GM12878 (cell line): ENCODE measurements around the gene ABHD2. TPM values are rescaled to one million over a fixed set of nuclear protein-coding genes. Genes with fewer than 3 reads are reported as not detected.

Experiments used
- ATAC-seq: fragments of 200-7000 bp; cut with Tn5 transposase; 3 replicates; pipeline ENCODE4 v1.9.1; 2020; ENCODE audit warnings: mild to moderate bottlenecking, moderate library complexity
- BruUV-seq: library from RNA; stranded (reverse); fragments of 400-500 nt; replicated peaks from 2 replicates; lab custom pipeline; 2021; lab: Mats Ljungman, UMichigan
- CTCF ChIA-PET: fragments of 300-600 bp; sonication (Branson Sonifier 250); formaldehyde crosslinking; extraction: SDS; loops from one replicate; lab custom pipeline; 2021; ENCODE audit warnings: inconsistent platforms; lab: Yijun Ruan, JAX
- POLR2A ChIA-PET: fragments of 350-600 bp; formaldehyde crosslinking; extraction: SDS; loops from one replicate; lab custom pipeline; 2021; ENCODE audit warnings: inconsistent platforms; lab: Charles Lee
- RAD21 ChIA-PET: fragments of 300-600 bp; sonication (Branson Sonifier 250); formaldehyde crosslinking; loops from one replicate; lab custom pipeline; 2023; ENCODE audit warnings: antibody characterized with exemption; ENCODE audit not compliant: unreplicated experiment; lab: Charles Lee
- SMC1A ChIA-PET: fragments of 300-600 bp; sonication (Branson Sonifier 250); formaldehyde crosslinking; loops from one replicate; lab custom pipeline; 2023; ENCODE audit not compliant: unreplicated experiment, uncharacterized antibody; lab: Charles Lee
- DNase-seq: peaks from one replicate; pipeline ENCODE4 v3.0.0-alpha.2; 2011; ENCODE audit warnings: low read depth, low spot score
- FAIRE-seq: peaks from 3 replicates; lab custom pipeline; 2011; peaks lifted over from hg19 to GRCh38; lab: Jason Lieb, UNC
- H2AFZ ChIP-seq: 2 replicates; pipeline ENCODE4 v1.6.0; 2011; ENCODE audit warnings: low read depth, low read length, control low read depth; ENCODE audit not compliant: control insufficient read depth
- H3K27ac ChIP-seq: 2 replicates; pipeline ENCODE4 v1.5.1; 2011; ENCODE audit warnings: control low read depth; ENCODE audit not compliant: control insufficient read depth, insufficient read depth
- H3K27me3 ChIP-seq, 2 experiments: replicated peaks in 1 of 2; 2 replicates each; pipeline versions ENCODE4 v1.6.0 to v1.6.1; 2011; ENCODE audit warnings: low read length in 1 of 2; ENCODE audit not compliant: control insufficient read depth in 2 of 2, insufficient read depth in 2 of 2
- H3K36me3 ChIP-seq, 2 experiments: 2 replicates each; pipeline ENCODE4 v1.5.1; 2011; ENCODE audit warnings: low read length in 1 of 2; ENCODE audit not compliant: control insufficient read depth in 2 of 2, insufficient read depth in 2 of 2
- H3K4me1 ChIP-seq: 2 replicates; pipeline ENCODE4 v1.6.1; 2011; ENCODE audit warnings: mild to moderate bottlenecking, low read length, moderate library complexity, mixed read lengths; ENCODE audit not compliant: control insufficient read depth, insufficient read depth
- H3K4me2 ChIP-seq: 2 replicates; pipeline ENCODE4 v1.6.0; 2011; ENCODE audit warnings: control low read depth; ENCODE audit not compliant: control insufficient read depth, insufficient read depth
- H3K4me3 ChIP-seq: fragments of 200-600 bp; sonication (generic); 2 replicates; pipeline ENCODE4 v1.5.1; 2016
- H3K79me2 ChIP-seq: 2 replicates; pipeline ENCODE4 v1.6.0; 2011; ENCODE audit warnings: low read length; ENCODE audit not compliant: control insufficient read depth, insufficient read depth
- H3K9ac ChIP-seq: 2 replicates; pipeline ENCODE4 v1.8.0; 2011; ENCODE audit warnings: low read length, control low read depth, mixed read lengths; ENCODE audit not compliant: control insufficient read depth, insufficient read depth
- H3K9me3 ChIP-seq: replicated peaks from 3 replicates; pipeline ENCODE4 v1.5.1; 2011; ENCODE audit warnings: mild to moderate bottlenecking, low read length; ENCODE audit not compliant: control insufficient read depth, insufficient read depth
- H4K20me1 ChIP-seq: 2 replicates; pipeline ENCODE4 v1.6.0; 2011; ENCODE audit not compliant: control insufficient read depth, insufficient read depth
- BMI1 ChIP-seq: fragments of 450-650 bp; IDR thresholded peaks from 2 replicates; pipeline ENCODE4 v1.6.1; 2016; ENCODE audit warnings: mild to moderate bottlenecking, moderate library complexity, borderline replicate concordance
- CREM ChIP-seq: IDR thresholded peaks from 2 replicates; pipeline ENCODE4 v1.6.1; 2014; ENCODE audit warnings: antibody characterized with exemption, low read depth
- HCFC1 ChIP-seq: fragments of 150-350 bp; IDR thresholded peaks from 2 replicates; pipeline ENCODE4 v1.6.1; 2014; ENCODE audit warnings: low read length
- RAD21 ChIP-seq: IDR thresholded peaks from 2 replicates; pipeline ENCODE4 v1.6.1; 2011; ENCODE audit warnings: mild to moderate bottlenecking, low read depth, low read length, moderate library complexity; ENCODE audit not compliant: insufficient read depth
- RELA ChIP-seq: fragments of 450-650 bp; IDR thresholded peaks from 2 replicates; pipeline ENCODE4 v1.8.0; 2014; ENCODE audit warnings: borderline replicate concordance; ENCODE audit not compliant: partially characterized antibody
- SMC3 ChIP-seq: IDR thresholded peaks from 2 replicates; pipeline ENCODE4 v1.6.1; 2011; ENCODE audit warnings: low read length, improper control_type of control experiment, borderline replicate concordance
- ZNF274 ChIP-seq: IDR thresholded peaks from one replicate; pipeline ENCODE4 v1.8.0; 2011; ENCODE audit not compliant: insufficient read length, insufficient read depth
- whole genome bisulfite sequencing: methylation state at CpG from one replicate; pipeline ENCODE4 v1.1.6; 2016; ENCODE audit warnings: low lambda C conversion rate; ENCODE audit not compliant: insufficient replicate concordance, insufficient coverage; ENCODE audit errors: missing lambda C conversion rate; 5-methylcytosine and 5-hydroxymethylcytosine counted together
- in situ Hi-C: fragments of 300-500 bp; cut with MboI; formaldehyde crosslinking; loops from 9 replicates; pipeline ENCODE4 v1.14.3; 2018; ENCODE audit warnings: mixed read lengths
- intact Hi-C: fragments of 100-400 bp; cut with micrococcal nuclease; formaldehyde crosslinking; loops from one replicate; pipeline ENCODE4 v1.14.2; 2022; ENCODE audit not compliant: unreplicated experiment
- polyA plus RNA-seq, 11 experiments: library from polyadenylated mRNA; depleted of rRNA in 4 of 11; unstranded in 6 of 11; stranded (reverse) in 5 of 11; fragments of >200 nt; fragmentation: Nextera tagmentation in 4 of 11; fragmentation: Illumina TruSeq in 1 of 11; extraction: Ambion mirVana in 4 of 11; extraction: Trizol in 1 of 11; gene quantifications; 1 replicate in 1 of 11; 2 replicates in 10 of 11; pipeline versions ENCODE4 v1.2.1 to v1.2.3, GENCODE V29; 2011 to 2016; ENCODE audit warnings: inconsistent platforms in 2 of 11, missing spikeins in 2 of 11, low read depth in 1 of 11
- total RNA-seq, 4 experiments: library from RNA; depleted of rRNA in 3 of 4; stranded (reverse); fragments of >200 nt in 3 of 4; fragmentation: Illumina TruSeq in 1 of 4; extraction: Trizol in 1 of 4; gene quantifications; 2 replicates each; pipeline versions ENCODE4 v1.2.1 to v1.2.3, GENCODE V29; 2013 to 2021
- TF ChIP-seq, protein P1 (sequence below): fragments of 450-650 bp; formaldehyde crosslinking; IDR thresholded peaks from 2 replicates; pipeline ENCODE4 v1.4.0; 2022; ENCODE audit warnings: mild to moderate bottlenecking, moderate library complexity
- TF ChIP-seq, protein P2 (sequence below): fragments of 450-650 bp; IDR thresholded peaks from 2 replicates; pipeline ENCODE4 v1.6.1; 2016; ENCODE audit warnings: mild to moderate bottlenecking

Gene ABHD2
- total and polyA plus RNA-seq, 10 of the 15 experiments (the other 5 are each of a cell fraction or from before 2014, with no cell fraction given) = 1.2 to 33.6 (median 20.4) TPM

- TF ChIP-seq ZNF274 (no peak), CREM (no peak), SMC3 (no peak)
- TF ChIP-seq, all 136 proteins: peak for 0
Measured at GRCh38 chr15:89186803-89187202, 98.5 kb downstream of the ABHD2 start (continued).

DNA sequence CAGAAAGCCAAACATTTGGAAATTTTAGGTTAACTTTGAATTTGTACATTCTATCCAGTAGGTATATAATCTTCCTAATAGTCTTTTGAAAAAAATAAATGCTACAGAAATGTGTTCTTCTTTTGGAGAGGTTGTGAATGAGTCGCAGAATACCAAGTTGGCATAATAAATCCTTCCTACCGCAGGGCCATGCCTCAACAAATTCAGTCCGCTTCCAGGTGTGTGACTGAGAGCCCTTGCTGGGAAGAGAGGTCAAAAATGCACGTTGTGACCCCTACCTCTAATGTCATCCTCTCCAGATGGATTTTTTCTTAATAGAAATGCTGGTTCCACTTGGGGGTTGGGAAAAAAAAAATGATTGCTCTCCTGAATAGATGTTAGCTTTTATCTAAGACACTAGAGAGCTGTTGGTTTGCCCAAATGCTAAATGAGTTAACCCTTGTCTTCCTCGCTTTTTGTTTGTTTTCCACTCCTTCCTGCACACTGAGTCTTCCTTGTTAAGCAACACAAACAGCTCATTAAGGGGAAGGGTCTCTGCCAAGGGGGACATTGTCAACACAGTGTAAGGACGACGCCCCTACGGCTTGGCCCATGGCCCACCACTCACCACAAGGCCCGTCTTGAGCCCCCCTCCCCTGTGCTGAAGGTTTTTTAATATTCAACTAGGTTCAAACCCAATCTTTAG lies 99.2 kb downstream of the ABHD2 start:
- H3K4me2 ChIP-seq = no peak overlapping the region
- POLR2A ChIA-PET = no interaction called here
- DNase-seq = no peak
- no peaks in the 10 kb centered on the region for H3K4me1 ChIP-seq
- H3K27me3 ChIP-seq = no peaks in the 10 kb centered on the region
- intact Hi-C loops (no loop called here), in situ Hi-C loops (no loop called here)
- CTCF ChIA-PET = interaction anchor here (1.0 to 1.8 kb wide), 4 partner anchors 10 to 130 kb away, joined by 3 to 8 read pairs (median 3); no protein-coding TSS in a partner anchor
- SMC1A ChIA-PET = no interaction called here
- H3K36me3 ChIP-seq = peaks cover 6 to 14% of the 10 kb centered on the region in 2 experiments; a peak in 3 of 4 replicates
- H4K20me1 ChIP-seq = no peaks in the 10 kb centered on the region
- no peak overlapping the region for H3K9ac ChIP-seq
- no peak for ATAC-seq
- RAD21 ChIA-PET = no interaction called here
- no peaks in the 10 kb centered on the region for H3K79me2 ChIP-seq
- WGBS = 90% methylated on average over 9 of the region's 9 CpGs
- H3K9me3 ChIP-seq = no peaks in the 10 kb centered on the region
- BruUV-seq = no TSS peak
- H2AFZ ChIP-seq = no peak overlapping the region
- no peak overlapping the region for H3K27ac ChIP-seq
- H3K4me3 ChIP-seq = no peak overlapping the region
- no peak for FAIRE-seq
- TF ChIP-seq BMI1 (no peak), HCFC1 (no peak), RELA (no peak), RAD21 (no peak)
- TF ChIP-seq, protein P1, sequence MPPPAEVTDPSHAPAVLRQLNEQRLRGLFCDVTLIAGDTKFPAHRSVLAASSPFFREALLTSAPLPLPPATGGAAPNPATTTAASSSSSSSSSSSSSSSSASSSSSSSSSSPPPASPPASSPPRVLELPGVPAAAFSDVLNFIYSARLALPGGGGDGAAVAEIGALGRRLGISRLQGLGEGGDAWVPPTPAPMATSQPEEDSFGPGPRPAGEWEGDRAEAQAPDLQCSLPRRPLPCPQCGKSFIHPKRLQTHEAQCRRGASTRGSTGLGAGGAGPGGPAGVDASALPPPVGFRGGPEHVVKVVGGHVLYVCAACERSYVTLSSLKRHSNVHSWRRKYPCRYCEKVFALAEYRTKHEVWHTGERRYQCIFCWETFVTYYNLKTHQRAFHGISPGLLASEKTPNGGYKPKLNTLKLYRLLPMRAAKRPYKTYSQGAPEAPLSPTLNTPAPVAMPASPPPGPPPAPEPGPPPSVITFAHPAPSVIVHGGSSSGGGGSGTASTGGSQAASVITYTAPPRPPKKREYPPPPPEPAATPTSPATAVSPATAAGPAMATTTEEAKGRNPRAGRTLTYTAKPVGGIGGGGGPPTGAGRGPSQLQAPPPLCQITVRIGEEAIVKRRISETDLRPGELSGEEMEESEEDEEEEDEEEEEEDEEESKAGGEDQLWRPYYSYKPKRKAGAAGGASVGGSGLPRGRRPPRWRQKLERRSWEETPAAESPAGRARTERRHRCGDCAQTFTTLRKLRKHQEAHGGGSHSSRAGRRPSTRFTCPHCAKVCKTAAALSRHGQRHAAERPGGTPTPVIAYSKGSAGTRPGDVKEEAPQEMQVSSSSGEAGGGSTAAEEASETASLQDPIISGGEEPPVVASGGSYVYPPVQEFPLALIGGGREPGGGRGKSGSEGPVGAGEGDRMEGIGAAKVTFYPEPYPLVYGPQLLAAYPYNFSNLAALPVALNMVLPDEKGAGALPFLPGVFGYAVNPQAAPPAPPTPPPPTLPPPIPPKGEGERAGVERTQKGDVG (CRISPR knock-in tag) = no peak
- TF ChIP-seq, protein P2, sequence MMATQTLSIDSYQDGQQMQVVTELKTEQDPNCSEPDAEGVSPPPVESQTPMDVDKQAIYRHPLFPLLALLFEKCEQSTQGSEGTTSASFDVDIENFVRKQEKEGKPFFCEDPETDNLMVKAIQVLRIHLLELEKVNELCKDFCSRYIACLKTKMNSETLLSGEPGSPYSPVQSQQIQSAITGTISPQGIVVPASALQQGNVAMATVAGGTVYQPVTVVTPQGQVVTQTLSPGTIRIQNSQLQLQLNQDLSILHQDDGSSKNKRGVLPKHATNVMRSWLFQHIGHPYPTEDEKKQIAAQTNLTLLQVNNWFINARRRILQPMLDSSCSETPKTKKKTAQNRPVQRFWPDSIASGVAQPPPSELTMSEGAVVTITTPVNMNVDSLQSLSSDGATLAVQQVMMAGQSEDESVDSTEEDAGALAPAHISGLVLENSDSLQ = no peak
